H1 (cell line): Measurements from ENCODE around the gene AKR1B15. TPM values are rescaled to one million over a fixed set of nuclear protein-coding genes. Genes with fewer than 3 reads are reported as not detected.

ENCODE experiments used
- BACH1 ChIP-seq: IDR thresholded peaks from 2 replicates; pipeline ENCODE4 v1.6.1; 2012; ENCODE audit warnings: low read length, improper control_type of control experiment
- EGR1 ChIP-seq: IDR thresholded peaks from 2 replicates; pipeline ENCODE4 v1.6.1; 2011; ENCODE audit warnings: low read depth, low read length, borderline replicate concordance
- SP4 ChIP-seq: IDR thresholded peaks from 2 replicates; pipeline ENCODE4 v1.6.1; 2012; ENCODE audit warnings: low read length, inconsistent platforms
- TBP ChIP-seq: IDR thresholded peaks from 2 replicates; pipeline ENCODE4 v1.6.1; 2011; ENCODE audit warnings: low read depth, low read length, improper control_type of control experiment
- polyA plus RNA-seq, 7 experiments: library from polyadenylated mRNA; depleted of rRNA in 3 of 7; stranded (reverse) in 5 of 7; unstranded in 2 of 7; fragments of >200 nt in 5 of 7; fragments of 200-250 nt in 2 of 7; gene quantifications; 1 replicate in 5 of 7; 2 replicates in 1 of 7; 4 replicates in 1 of 7; pipeline versions ENCODE4 v1.2.1 to v1.2.3, GENCODE V29; 2011 to 2013; ENCODE audit warnings: missing spikeins in 2 of 7, mixed read lengths in 2 of 7
- total RNA-seq: library from RNA; stranded (reverse); fragmentation: NEBNext Ultra II Directional; extraction: Animal tissue kit (Norgen Biotek cat#: 25700); gene quantifications from 2 replicates; pipeline ENCODE4 v1.2.1, GENCODE V29; 2021
- TF ChIP-seq, protein P1 (sequence below): fragments of 300-600 bp; sonication (generic); IDR thresholded peaks from 2 replicates; pipeline ENCODE4 v1.7.1; 2012; ENCODE audit warnings: low read length, moderate library complexity, mild to moderate bottlenecking, inconsistent platforms; ENCODE audit not compliant: insufficient replicate concordance
- TF ChIP-seq, protein P2 (sequence below): IDR thresholded peaks from 2 replicates; pipeline ENCODE4 v1.6.1; 2012; ENCODE audit warnings: low read length, inconsistent platforms
- TF ChIP-seq, protein P3 (sequence below), 3 experiments: IDR thresholded peaks; 1 replicate in 2 of 3; 2 replicates in 1 of 3; pipeline versions ENCODE4 v1.5.1 to v1.6.1; 2011; ENCODE audit warnings: low read length in 3 of 3, mild to moderate bottlenecking in 3 of 3, inconsistent platforms in 2 of 3, low read depth in 1 of 3, moderate library complexity in 1 of 3; ENCODE audit not compliant: insufficient read depth in 1 of 3; ENCODE audit errors: control extremely low read depth in 1 of 3

The AKR1B15 gene
- total and polyA plus RNA-seq, 2 of the 8 experiments (the other 6 are each of a cell fraction or from before 2014, with no cell fraction given): 0.15 to 0.47 TPM

DNA sequence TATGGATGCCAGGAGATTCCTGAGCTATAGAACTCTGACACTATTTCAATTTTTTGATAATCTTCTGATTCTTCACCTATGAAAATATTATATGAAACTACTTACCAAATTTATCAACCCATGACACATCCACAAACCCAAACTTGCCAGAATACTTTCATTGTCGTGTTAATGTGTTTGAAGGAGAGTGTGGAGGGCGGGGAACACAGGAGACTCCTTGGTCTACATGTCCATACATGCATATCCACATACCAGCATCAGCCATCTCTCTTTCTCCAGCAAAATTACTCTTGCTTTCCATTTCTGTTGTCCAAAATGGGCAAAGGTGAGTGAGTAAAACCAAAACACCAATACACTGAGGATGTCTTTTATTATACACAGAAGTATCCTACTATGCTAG is 74.3 kb downstream of the AKR1B15 start (continued):
- TF ChIP-seq, protein P1, sequence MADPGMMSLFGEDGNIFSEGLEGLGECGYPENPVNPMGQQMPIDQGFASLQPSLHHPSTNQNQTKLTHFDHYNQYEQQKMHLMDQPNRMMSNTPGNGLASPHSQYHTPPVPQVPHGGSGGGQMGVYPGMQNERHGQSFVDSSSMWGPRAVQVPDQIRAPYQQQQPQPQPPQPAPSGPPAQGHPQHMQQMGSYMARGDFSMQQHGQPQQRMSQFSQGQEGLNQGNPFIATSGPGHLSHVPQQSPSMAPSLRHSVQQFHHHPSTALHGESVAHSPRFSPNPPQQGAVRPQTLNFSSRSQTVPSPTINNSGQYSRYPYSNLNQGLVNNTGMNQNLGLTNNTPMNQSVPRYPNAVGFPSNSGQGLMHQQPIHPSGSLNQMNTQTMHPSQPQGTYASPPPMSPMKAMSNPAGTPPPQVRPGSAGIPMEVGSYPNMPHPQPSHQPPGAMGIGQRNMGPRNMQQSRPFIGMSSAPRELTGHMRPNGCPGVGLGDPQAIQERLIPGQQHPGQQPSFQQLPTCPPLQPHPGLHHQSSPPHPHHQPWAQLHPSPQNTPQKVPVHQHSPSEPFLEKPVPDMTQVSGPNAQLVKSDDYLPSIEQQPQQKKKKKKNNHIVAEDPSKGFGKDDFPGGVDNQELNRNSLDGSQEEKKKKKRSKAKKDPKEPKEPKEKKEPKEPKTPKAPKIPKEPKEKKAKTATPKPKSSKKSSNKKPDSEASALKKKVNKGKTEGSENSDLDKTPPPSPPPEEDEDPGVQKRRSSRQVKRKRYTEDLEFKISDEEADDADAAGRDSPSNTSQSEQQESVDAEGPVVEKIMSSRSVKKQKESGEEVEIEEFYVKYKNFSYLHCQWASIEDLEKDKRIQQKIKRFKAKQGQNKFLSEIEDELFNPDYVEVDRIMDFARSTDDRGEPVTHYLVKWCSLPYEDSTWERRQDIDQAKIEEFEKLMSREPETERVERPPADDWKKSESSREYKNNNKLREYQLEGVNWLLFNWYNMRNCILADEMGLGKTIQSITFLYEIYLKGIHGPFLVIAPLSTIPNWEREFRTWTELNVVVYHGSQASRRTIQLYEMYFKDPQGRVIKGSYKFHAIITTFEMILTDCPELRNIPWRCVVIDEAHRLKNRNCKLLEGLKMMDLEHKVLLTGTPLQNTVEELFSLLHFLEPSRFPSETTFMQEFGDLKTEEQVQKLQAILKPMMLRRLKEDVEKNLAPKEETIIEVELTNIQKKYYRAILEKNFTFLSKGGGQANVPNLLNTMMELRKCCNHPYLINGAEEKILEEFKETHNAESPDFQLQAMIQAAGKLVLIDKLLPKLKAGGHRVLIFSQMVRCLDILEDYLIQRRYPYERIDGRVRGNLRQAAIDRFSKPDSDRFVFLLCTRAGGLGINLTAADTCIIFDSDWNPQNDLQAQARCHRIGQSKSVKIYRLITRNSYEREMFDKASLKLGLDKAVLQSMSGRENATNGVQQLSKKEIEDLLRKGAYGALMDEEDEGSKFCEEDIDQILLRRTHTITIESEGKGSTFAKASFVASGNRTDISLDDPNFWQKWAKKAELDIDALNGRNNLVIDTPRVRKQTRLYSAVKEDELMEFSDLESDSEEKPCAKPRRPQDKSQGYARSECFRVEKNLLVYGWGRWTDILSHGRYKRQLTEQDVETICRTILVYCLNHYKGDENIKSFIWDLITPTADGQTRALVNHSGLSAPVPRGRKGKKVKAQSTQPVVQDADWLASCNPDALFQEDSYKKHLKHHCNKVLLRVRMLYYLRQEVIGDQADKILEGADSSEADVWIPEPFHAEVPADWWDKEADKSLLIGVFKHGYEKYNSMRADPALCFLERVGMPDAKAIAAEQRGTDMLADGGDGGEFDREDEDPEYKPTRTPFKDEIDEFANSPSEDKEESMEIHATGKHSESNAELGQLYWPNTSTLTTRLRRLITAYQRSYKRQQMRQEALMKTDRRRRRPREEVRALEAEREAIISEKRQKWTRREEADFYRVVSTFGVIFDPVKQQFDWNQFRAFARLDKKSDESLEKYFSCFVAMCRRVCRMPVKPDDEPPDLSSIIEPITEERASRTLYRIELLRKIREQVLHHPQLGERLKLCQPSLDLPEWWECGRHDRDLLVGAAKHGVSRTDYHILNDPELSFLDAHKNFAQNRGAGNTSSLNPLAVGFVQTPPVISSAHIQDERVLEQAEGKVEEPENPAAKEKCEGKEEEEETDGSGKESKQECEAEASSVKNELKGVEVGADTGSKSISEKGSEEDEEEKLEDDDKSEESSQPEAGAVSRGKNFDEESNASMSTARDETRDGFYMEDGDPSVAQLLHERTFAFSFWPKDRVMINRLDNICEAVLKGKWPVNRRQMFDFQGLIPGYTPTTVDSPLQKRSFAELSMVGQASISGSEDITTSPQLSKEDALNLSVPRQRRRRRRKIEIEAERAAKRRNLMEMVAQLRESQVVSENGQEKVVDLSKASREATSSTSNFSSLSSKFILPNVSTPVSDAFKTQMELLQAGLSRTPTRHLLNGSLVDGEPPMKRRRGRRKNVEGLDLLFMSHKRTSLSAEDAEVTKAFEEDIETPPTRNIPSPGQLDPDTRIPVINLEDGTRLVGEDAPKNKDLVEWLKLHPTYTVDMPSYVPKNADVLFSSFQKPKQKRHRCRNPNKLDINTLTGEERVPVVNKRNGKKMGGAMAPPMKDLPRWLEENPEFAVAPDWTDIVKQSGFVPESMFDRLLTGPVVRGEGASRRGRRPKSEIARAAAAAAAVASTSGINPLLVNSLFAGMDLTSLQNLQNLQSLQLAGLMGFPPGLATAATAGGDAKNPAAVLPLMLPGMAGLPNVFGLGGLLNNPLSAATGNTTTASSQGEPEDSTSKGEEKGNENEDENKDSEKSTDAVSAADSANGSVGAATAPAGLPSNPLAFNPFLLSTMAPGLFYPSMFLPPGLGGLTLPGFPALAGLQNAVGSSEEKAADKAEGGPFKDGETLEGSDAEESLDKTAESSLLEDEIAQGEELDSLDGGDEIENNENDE: no peak
- TF ChIP-seq, protein P2, sequence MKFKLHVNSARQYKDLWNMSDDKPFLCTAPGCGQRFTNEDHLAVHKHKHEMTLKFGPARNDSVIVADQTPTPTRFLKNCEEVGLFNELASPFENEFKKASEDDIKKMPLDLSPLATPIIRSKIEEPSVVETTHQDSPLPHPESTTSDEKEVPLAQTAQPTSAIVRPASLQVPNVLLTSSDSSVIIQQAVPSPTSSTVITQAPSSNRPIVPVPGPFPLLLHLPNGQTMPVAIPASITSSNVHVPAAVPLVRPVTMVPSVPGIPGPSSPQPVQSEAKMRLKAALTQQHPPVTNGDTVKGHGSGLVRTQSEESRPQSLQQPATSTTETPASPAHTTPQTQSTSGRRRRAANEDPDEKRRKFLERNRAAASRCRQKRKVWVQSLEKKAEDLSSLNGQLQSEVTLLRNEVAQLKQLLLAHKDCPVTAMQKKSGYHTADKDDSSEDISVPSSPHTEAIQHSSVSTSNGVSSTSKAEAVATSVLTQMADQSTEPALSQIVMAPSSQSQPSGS: no peak
- TF ChIP-seq, protein P3, sequence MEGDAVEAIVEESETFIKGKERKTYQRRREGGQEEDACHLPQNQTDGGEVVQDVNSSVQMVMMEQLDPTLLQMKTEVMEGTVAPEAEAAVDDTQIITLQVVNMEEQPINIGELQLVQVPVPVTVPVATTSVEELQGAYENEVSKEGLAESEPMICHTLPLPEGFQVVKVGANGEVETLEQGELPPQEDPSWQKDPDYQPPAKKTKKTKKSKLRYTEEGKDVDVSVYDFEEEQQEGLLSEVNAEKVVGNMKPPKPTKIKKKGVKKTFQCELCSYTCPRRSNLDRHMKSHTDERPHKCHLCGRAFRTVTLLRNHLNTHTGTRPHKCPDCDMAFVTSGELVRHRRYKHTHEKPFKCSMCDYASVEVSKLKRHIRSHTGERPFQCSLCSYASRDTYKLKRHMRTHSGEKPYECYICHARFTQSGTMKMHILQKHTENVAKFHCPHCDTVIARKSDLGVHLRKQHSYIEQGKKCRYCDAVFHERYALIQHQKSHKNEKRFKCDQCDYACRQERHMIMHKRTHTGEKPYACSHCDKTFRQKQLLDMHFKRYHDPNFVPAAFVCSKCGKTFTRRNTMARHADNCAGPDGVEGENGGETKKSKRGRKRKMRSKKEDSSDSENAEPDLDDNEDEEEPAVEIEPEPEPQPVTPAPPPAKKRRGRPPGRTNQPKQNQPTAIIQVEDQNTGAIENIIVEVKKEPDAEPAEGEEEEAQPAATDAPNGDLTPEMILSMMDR (IDR thresholded peaks at IDR 0.05; ENCODE audit: control extremely low read depth in 1 of 3, insufficient read depth in 1 of 3, low read depth in 1 of 3, low read length in 3 of 3): no peak
- TF ChIP-seq EGR1 (no peak), SP4 (no peak), BACH1 (no peak), TBP (no peak)
